ENCODE measurements around the gene TOB2. TPM values are rescaled to one million over a fixed set of nuclear protein-coding genes. Genes with fewer than 3 reads are reported as not detected.

Gene TOB2
- polyA plus RNA-seq, 1 of the 3 experiments (the other 2 are of a cell fraction) = 8.3 TPM

DNA sequence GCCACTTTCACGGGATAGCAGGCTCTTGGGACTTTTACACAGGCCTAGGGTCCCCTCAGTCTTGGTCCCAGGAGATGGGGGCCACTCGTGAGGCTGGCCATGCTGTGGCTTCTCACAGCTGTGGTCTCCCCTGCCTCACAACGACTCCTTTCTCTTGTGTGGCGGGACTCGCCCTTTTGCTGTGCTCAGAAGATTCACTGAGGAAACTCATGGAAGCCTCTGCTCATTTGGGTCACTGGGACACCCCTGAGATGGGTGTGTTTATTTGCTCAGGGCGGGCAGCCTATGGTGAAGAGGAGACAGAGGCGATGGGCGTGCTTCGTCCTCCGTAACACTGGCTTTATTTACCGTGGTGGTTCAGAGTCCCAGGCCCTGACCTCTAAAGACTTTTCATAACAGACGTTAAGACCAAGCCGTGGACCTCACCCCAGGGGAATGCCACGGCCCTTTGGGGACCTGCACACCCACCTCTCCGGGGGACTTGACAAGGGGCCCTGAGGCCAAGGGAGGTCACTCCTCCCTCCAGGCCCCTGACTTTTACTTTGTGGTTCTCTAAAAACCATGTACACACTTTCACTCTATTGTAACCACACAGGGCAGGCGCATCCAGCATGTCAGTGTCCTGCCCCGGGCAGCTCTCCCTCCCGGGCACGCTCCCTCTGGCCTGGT is 49.3 kb downstream of the TOB2 start:
- POLR2A ChIA-PET = no interaction called here

More for the DNA sequence above, 49.3 kb downstream of the TOB2 start:
- peaks cover 7 to 15% of the 10 kb centered on the region in 2 experiments; a peak in 2 of 4 replicates for H3K4me1 ChIP-seq (ENCODE audit: control insufficient read depth in 1 of 2, insufficient read depth in 2 of 2, low read depth in 1 of 2, low read length in 1 of 2)
- H3K79me2 ChIP-seq (ENCODE audit: insufficient read depth) = no peaks in the 10 kb centered on the region
- H3F3A ChIP-seq (replicated peaks; ENCODE audit: insufficient read depth) = no peaks in the 10 kb centered on the region
- TF ChIP-seq GABPA (IDR thresholded peaks at IDR 0.05; ENCODE audit: low read depth) = no peak
- no peak for TF ChIP-seq RAD21 (IDR thresholded peaks at IDR 0.05; ENCODE audit: low read length)
- TF ChIP-seq, protein P1, sequence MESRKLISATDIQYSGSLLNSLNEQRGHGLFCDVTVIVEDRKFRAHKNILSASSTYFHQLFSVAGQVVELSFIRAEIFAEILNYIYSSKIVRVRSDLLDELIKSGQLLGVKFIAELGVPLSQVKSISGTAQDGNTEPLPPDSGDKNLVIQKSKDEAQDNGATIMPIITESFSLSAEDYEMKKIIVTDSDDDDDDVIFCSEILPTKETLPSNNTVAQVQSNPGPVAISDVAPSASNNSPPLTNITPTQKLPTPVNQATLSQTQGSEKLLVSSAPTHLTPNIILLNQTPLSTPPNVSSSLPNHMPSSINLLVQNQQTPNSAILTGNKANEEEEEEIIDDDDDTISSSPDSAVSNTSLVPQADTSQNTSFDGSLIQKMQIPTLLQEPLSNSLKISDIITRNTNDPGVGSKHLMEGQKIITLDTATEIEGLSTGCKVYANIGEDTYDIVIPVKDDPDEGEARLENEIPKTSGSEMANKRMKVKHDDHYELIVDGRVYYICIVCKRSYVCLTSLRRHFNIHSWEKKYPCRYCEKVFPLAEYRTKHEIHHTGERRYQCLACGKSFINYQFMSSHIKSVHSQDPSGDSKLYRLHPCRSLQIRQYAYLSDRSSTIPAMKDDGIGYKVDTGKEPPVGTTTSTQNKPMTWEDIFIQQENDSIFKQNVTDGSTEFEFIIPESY (IDR thresholded peaks at IDR 0.05; ENCODE audit: borderline replicate concordance, low read depth) = no peak
- no peak for TF ChIP-seq EP300 (IDR thresholded peaks at IDR 0.05; ENCODE audit: borderline replicate concordance in 1 of 2, low read depth in 1 of 2, low read length in 1 of 2)
- TF ChIP-seq, protein P2, sequence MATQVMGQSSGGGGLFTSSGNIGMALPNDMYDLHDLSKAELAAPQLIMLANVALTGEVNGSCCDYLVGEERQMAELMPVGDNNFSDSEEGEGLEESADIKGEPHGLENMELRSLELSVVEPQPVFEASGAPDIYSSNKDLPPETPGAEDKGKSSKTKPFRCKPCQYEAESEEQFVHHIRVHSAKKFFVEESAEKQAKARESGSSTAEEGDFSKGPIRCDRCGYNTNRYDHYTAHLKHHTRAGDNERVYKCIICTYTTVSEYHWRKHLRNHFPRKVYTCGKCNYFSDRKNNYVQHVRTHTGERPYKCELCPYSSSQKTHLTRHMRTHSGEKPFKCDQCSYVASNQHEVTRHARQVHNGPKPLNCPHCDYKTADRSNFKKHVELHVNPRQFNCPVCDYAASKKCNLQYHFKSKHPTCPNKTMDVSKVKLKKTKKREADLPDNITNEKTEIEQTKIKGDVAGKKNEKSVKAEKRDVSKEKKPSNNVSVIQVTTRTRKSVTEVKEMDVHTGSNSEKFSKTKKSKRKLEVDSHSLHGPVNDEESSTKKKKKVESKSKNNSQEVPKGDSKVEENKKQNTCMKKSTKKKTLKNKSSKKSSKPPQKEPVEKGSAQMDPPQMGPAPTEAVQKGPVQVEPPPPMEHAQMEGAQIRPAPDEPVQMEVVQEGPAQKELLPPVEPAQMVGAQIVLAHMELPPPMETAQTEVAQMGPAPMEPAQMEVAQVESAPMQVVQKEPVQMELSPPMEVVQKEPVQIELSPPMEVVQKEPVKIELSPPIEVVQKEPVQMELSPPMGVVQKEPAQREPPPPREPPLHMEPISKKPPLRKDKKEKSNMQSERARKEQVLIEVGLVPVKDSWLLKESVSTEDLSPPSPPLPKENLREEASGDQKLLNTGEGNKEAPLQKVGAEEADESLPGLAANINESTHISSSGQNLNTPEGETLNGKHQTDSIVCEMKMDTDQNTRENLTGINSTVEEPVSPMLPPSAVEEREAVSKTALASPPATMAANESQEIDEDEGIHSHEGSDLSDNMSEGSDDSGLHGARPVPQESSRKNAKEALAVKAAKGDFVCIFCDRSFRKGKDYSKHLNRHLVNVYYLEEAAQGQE (IDR thresholded peaks at IDR 0.05; ENCODE audit: low read depth, low read length) = no peak
- TF ChIP-seq NRF1 (IDR thresholded peaks at IDR 0.05; ENCODE audit: low read depth, low read length) = no peak
- no peak for TF ChIP-seq MEF2A (IDR thresholded peaks at IDR 0.05; ENCODE audit: borderline replicate concordance, low read depth)
- TF ChIP-seq, protein P3, sequence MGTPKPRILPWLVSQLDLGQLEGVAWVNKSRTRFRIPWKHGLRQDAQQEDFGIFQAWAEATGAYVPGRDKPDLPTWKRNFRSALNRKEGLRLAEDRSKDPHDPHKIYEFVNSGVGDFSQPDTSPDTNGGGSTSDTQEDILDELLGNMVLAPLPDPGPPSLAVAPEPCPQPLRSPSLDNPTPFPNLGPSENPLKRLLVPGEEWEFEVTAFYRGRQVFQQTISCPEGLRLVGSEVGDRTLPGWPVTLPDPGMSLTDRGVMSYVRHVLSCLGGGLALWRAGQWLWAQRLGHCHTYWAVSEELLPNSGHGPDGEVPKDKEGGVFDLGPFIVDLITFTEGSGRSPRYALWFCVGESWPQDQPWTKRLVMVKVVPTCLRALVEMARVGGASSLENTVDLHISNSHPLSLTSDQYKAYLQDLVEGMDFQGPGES (IDR thresholded peaks at IDR 0.05; ENCODE audit: low read depth, low read length) = no peak
- TF ChIP-seq YY1 (IDR thresholded peaks at IDR 0.05; ENCODE audit: low read depth) = no peak
- TF ChIP-seq SIN3A (IDR thresholded peaks at IDR 0.05; ENCODE audit: borderline replicate concordance, low read depth, low read length) = no peak
- TF ChIP-seq RFX5 (IDR thresholded peaks at IDR 0.05; ENCODE audit: low read length) = no peak
- no peak for TF ChIP-seq TEAD4 (IDR thresholded peaks at IDR 0.05; ENCODE audit: borderline replicate concordance, insufficient read depth)
- no peak overlapping the region for H3K4me3 ChIP-seq (ENCODE audit: low read depth in 2 of 2, low read length in 1 of 2)
- DNase-seq = no peak
- WGBS (ENCODE audit: low lambda C conversion rate) = 91% methylated on average over 7 of the region's 19 CpGs
- no peaks in the 10 kb centered on the region for H3K9me3 ChIP-seq
- H3K27me3 ChIP-seq (ENCODE audit: insufficient read depth) = no peaks in the 10 kb centered on the region
- H3K27ac ChIP-seq (ENCODE audit: low read depth in 2 of 2, low read length in 1 of 2) = no peak overlapping the region
- peaks cover 0 to 19% of the 10 kb centered on the region in 2 experiments for H3K36me3 ChIP-seq (replicated peaks in 1 of 2; ENCODE audit: control insufficient read depth in 1 of 2, insufficient read depth in 2 of 2, low read length in 1 of 2)
- H4K20me1 ChIP-seq (ENCODE audit: insufficient read depth) = no peaks in the 10 kb centered on the region
- no peak overlapping the region for H3K4me2 ChIP-seq
- H3K9ac ChIP-seq = no peak overlapping the region
- H3K9me2 ChIP-seq = no peaks in the 10 kb centered on the region
- CTCF ChIA-PET = interaction anchor here (1.6 to 2.2 kb wide), 2 partner anchors 120 to 121 kb away, joined by 4 to 7 read pairs; no protein-coding TSS in a partner anchor
- H2AFZ ChIP-seq (ENCODE audit: low read depth) = no peak overlapping the region
